Measurements from ENCODE around the gene CLCN3. TPM values are rescaled to one million over a fixed set of nuclear protein-coding genes. Genes with fewer than 3 reads are reported as not detected.

CLCN3 gene
- total and polyA plus RNA-seq, 9 of the 15 experiments (the other 6 are each of a cell fraction or from before 2014, with no cell fraction given): 12.7 to 60.6 (median 38.5) TPM

- TF ChIP-seq, protein P1, sequence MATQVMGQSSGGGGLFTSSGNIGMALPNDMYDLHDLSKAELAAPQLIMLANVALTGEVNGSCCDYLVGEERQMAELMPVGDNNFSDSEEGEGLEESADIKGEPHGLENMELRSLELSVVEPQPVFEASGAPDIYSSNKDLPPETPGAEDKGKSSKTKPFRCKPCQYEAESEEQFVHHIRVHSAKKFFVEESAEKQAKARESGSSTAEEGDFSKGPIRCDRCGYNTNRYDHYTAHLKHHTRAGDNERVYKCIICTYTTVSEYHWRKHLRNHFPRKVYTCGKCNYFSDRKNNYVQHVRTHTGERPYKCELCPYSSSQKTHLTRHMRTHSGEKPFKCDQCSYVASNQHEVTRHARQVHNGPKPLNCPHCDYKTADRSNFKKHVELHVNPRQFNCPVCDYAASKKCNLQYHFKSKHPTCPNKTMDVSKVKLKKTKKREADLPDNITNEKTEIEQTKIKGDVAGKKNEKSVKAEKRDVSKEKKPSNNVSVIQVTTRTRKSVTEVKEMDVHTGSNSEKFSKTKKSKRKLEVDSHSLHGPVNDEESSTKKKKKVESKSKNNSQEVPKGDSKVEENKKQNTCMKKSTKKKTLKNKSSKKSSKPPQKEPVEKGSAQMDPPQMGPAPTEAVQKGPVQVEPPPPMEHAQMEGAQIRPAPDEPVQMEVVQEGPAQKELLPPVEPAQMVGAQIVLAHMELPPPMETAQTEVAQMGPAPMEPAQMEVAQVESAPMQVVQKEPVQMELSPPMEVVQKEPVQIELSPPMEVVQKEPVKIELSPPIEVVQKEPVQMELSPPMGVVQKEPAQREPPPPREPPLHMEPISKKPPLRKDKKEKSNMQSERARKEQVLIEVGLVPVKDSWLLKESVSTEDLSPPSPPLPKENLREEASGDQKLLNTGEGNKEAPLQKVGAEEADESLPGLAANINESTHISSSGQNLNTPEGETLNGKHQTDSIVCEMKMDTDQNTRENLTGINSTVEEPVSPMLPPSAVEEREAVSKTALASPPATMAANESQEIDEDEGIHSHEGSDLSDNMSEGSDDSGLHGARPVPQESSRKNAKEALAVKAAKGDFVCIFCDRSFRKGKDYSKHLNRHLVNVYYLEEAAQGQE (IDR thresholded peaks at IDR 0.05; ENCODE audit: borderline replicate concordance): no peak
- TF ChIP-seq, protein P1 (CRISPR knock-in tag; IDR thresholded peaks at IDR 0.05; ENCODE audit: low read depth): no peak
- TF ChIP-seq MYNN (IDR thresholded peaks at IDR 0.05) (no peak), MYNN (CRISPR knock-in tag; IDR thresholded peaks at IDR 0.05) (no peak), PBX2 (CRISPR knock-in tag; IDR thresholded peaks at IDR 0.05; ENCODE audit: low read depth) (no peak), PBX2 (tag; conservative IDR thresholded peaks at IDR 0.05; ENCODE audit: low read depth) (no peak), ZNF436 (CRISPR knock-in tag; IDR thresholded peaks at IDR 0.05) (no peak), ELF2 (CRISPR knock-in tag; IDR thresholded peaks at IDR 0.05) (no peak), ZFP30 (CRISPR knock-in tag; IDR thresholded peaks at IDR 0.05; ENCODE audit: borderline replicate concordance) (no peak)
- TF ChIP-seq, protein P2, sequence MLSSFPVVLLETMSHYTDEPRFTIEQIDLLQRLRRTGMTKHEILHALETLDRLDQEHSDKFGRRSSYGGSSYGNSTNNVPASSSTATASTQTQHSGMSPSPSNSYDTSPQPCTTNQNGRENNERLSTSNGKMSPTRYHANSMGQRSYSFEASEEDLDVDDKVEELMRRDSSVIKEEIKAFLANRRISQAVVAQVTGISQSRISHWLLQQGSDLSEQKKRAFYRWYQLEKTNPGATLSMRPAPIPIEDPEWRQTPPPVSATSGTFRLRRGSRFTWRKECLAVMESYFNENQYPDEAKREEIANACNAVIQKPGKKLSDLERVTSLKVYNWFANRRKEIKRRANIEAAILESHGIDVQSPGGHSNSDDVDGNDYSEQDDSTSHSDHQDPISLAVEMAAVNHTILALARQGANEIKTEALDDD (IDR thresholded peaks at IDR 0.05): peak; percentile 40; the same call in 1 of the 2 replicates
- TF ChIP-seq, protein P3, sequence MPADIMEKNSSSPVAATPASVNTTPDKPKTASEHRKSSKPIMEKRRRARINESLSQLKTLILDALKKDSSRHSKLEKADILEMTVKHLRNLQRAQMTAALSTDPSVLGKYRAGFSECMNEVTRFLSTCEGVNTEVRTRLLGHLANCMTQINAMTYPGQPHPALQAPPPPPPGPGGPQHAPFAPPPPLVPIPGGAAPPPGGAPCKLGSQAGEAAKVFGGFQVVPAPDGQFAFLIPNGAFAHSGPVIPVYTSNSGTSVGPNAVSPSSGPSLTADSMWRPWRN (IDR thresholded peaks at IDR 0.05; ENCODE audit: low read depth): no peak
- TF ChIP-seq, protein P4, sequence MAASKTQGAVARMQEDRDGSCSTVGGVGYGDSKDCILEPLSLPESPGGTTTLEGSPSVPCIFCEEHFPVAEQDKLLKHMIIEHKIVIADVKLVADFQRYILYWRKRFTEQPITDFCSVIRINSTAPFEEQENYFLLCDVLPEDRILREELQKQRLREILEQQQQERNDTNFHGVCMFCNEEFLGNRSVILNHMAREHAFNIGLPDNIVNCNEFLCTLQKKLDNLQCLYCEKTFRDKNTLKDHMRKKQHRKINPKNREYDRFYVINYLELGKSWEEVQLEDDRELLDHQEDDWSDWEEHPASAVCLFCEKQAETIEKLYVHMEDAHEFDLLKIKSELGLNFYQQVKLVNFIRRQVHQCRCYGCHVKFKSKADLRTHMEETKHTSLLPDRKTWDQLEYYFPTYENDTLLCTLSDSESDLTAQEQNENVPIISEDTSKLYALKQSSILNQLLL (CRISPR knock-in tag; IDR thresholded peaks at IDR 0.05; ENCODE audit: borderline replicate concordance): no peak
Measured at GRCh38 chr4:169617306-169617705, 3.1 kb upstream of the CLCN3 start (continued).

All from K562 (cell line).